Adipocyte (in vitro differentiated cells): ENCODE measurements around the gene CRYM.
"Not testable (repeated sequence)": the region's sequence is repeated elsewhere in the genome, so short reads cannot be mapped to it uniquely, and the experiment has no call there.

Source experiments
- DNase-seq: peaks from one replicate; pipeline ENCODE4 v3.0.0-alpha.2; 2015; ENCODE audit warnings: low read depth
- H3K27me3 ChIP-seq: replicated peaks from 2 replicates; pipeline ENCODE4 v1.7.0; 2013; ENCODE audit warnings: mild to moderate bottlenecking, low read length, moderate library complexity; ENCODE audit not compliant: control insufficient read depth, insufficient read depth
- H3K36me3 ChIP-seq: 2 replicates; pipeline ENCODE4 v1.7.0; 2013; ENCODE audit warnings: low read length, mild to moderate bottlenecking, moderate library complexity; ENCODE audit not compliant: control insufficient read depth, insufficient read depth, severe bottlenecking
- H3K4me1 ChIP-seq: 2 replicates; pipeline ENCODE4 v1.7.0; 2013; ENCODE audit warnings: mild to moderate bottlenecking, low read length, moderate library complexity; ENCODE audit not compliant: control insufficient read depth, insufficient read depth
- H3K4me3 ChIP-seq: 2 replicates; pipeline ENCODE4 v1.7.0; 2013; ENCODE audit warnings: mild to moderate bottlenecking, low read length, moderate library complexity
- H3K9ac ChIP-seq: 2 replicates; pipeline ENCODE4 v1.7.0; 2013; ENCODE audit warnings: mild to moderate bottlenecking, low read length, moderate library complexity
- H3K9me3 ChIP-seq: 2 replicates; pipeline ENCODE4 v1.7.0; 2013; ENCODE audit warnings: mild to moderate bottlenecking, low read length, moderate library complexity; ENCODE audit not compliant: control insufficient read depth

Gene CRYM

DNA sequence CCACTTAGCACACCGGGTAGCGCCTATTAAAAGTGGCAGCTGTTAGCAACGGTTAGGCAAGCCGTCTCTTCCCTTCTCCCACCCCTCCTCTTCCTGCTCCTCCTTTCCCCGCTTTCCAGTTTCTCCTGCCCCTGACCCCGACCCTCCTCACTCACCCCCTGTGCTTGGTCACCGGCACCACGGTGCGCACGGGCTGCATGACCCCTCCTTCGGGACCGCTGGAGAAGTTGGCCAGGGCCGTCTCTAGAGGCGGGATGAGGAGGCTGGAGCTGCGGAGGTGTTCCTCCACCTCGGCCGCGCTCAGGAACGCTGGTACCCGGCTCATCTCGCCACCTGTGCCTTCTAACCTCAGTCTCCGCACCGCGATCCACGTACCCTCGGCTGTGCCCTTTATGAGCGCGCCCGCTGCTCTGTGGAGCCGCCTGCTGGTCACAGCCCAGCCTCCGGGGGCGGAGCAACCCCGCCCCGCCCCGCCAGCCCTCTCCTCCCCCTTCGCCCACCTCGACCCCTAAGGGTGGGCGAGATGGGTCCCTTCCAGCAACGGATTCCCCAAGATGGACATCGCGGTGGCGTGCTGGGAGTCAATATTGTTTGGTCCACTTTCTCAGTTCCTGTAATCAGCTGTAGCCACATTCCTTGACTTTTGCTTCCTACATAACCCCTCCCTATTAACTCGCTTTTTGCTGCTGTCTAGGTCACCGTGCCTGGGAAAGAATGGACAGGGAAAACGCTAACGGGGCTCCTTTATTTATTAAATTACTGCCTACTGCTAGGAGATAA, at the start of gene CRYM:
TSS of gene CRYM (minus strand) at position 364 of the 780 bp plus-strand sequence. CDS start at position 325, 39 bp downstream.
- no peaks in the 10 kb centered on the region for H3K9me3 ChIP-seq
- peak within 1 kb of the TSS; percentile 53 for H3K9ac ChIP-seq
- H3K4me3 ChIP-seq = peak within 1 kb of the TSS; percentile 78
- H3K4me1 ChIP-seq = peaks cover 5% of the 10 kb centered on the region
- no peaks in the 10 kb centered on the region for H3K36me3 ChIP-seq
- H3K27me3 ChIP-seq = peaks cover 25% of the 10 kb centered on the region
- peak; percentile 81 for DNase-seq

DNA sequence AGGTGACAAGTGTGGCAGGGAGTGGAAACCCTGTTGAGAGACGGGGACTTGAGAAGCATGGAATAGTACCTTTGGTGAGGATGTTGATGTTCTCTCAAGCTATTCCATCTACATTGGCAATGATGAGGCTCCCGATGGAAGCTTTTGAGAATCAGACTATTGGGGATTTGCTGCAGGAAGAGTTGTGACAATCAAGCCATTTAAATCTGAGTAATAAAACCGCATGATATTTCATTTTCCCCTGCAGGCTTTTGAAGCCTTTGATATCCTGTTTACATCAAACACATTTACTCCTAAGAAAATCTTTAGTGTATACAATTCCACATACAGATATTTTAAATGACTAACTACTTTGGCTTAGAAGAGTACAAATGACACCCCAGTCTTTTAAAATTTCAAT, 49.0 kb upstream of the CRYM start:
- H3K9me3 ChIP-seq = no peaks in the 10 kb centered on the region
- H3K36me3 ChIP-seq = no peaks in the 10 kb centered on the region
- no peaks in the 10 kb centered on the region for H3K27me3 ChIP-seq
- no peak overlapping the region for H3K9ac ChIP-seq
- DNase-seq = no peak
- H3K4me1 ChIP-seq = no peaks in the 10 kb centered on the region
- no peak overlapping the region for H3K4me3 ChIP-seq

- H3K4me1 ChIP-seq = no peaks in the 10 kb centered on the region
- H3K9ac ChIP-seq = no peak overlapping the region
- no peaks in the 10 kb centered on the region for H3K9me3 ChIP-seq
- DNase-seq = no peak
- no peaks in the 10 kb centered on the region for H3K27me3 ChIP-seq
- no peak overlapping the region for H3K4me3 ChIP-seq
- no peaks in the 10 kb centered on the region for H3K36me3 ChIP-seq
These were observed 48.4 kb upstream of the CRYM start for GRCh38 chr16:21326459-21326858.

GRCh38 chr16:21324267-21324666, 46.2 kb upstream of the CRYM start:
- Histone ChIP-seq H3K9ac (no peak overlapping the region), H3K4me3 (no peak overlapping the region), H3K36me3 (no peaks in the 10 kb centered on the region), H3K27me3 (no peaks in the 10 kb centered on the region), H3K9me3 (no peaks in the 10 kb centered on the region), H3K4me1 (no peaks in the 10 kb centered on the region)
- no peak for DNase-seq

DNA sequence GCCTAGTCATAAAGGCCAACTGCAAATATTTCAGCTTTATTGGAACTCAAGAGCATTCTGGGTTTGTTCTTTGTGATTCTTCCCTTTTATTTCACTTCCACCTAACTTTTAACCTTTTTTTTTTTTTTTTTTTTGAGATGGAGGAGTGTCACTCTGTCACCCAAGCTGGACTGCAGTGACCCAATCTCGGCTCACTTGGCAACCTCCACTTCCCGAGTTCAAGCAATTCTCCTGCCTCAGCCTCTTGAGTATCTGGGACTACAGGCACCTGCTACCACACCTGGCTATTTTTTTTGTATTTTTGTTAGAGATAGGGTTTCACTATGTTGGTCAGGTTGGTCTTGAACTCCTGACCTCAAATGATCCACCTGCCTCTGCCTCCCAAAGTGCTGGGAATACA, 44.2 kb upstream of the CRYM start:
- H3K9ac ChIP-seq, H3K4me3 ChIP-seq, H3K9me3 ChIP-seq, H3K27me3 ChIP-seq, DNase-seq, H3K4me1 ChIP-seq, H3K36me3 ChIP-seq: not testable (repeated sequence)

DNA sequence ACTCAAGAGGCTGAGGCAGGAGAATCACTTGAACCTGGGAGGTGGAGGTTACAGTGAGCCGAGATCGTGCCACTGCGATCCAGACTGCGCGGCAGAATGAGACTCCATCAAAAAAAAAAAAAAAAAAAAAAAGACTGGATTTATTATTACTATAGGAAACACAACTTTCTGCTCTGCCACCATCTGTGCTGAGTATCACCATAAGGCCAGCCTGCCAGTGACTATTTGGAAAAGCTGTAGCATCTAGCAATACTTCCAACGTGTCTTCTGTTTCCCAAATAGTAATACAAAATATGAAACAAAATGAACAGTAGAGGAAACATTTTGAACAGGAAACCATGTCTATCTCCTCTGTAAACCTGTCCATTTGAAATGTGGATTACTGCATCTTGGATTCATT, 43.6 kb upstream of the CRYM start:
- Histone ChIP-seq H3K9me3 (no peaks in the 10 kb centered on the region), H3K36me3 (peaks cover 5% of the 10 kb centered on the region), H3K4me1 (no peaks in the 10 kb centered on the region), H3K4me3 (no peak overlapping the region), H3K27me3 (no peaks in the 10 kb centered on the region), H3K9ac (no peak overlapping the region)
- no peak for DNase-seq

DNA sequence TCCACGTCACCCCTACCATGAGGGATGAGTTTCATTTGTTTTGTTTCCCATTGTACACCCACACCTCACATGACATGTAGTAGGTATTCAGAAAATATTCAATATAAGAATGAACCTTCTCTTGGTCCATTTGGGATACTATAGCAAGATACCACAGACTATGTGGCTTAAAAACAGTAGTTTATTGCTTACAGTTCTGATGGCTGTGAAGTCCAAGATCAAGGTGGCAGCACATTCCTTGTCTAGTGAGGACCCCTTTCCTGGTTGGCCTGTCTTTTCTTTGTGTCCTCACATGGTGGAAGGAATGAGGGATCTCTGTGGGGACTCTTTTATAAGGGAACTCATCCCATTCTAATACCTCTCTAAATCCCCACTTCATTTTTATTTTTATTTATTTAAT, 36.2 kb upstream of the CRYM start:
- no peaks in the 10 kb centered on the region for H3K27me3 ChIP-seq
- H3K4me3 ChIP-seq = no peak overlapping the region
- H3K9ac ChIP-seq = no peak overlapping the region
- H3K36me3 ChIP-seq = peaks cover 5% of the 10 kb centered on the region
- no peak for DNase-seq
- H3K9me3 ChIP-seq = no peaks in the 10 kb centered on the region
- H3K4me1 ChIP-seq = no peaks in the 10 kb centered on the region

- H3K4me1 ChIP-seq, H3K27me3 ChIP-seq, H3K4me3 ChIP-seq, H3K36me3 ChIP-seq, H3K9me3 ChIP-seq, H3K9ac ChIP-seq, DNase-seq: not testable (repeated sequence)
These were observed 34.8 kb upstream of the CRYM start for GRCh38 chr16:21312863-21313372.

- H3K4me3 ChIP-seq, H3K27me3 ChIP-seq, DNase-seq, H3K9me3 ChIP-seq, H3K9ac ChIP-seq, H3K4me1 ChIP-seq, H3K36me3 ChIP-seq: not testable (repeated sequence)
These were observed 34.0 kb upstream of the CRYM start for GRCh38 chr16:21312046-21312445.

DNA sequence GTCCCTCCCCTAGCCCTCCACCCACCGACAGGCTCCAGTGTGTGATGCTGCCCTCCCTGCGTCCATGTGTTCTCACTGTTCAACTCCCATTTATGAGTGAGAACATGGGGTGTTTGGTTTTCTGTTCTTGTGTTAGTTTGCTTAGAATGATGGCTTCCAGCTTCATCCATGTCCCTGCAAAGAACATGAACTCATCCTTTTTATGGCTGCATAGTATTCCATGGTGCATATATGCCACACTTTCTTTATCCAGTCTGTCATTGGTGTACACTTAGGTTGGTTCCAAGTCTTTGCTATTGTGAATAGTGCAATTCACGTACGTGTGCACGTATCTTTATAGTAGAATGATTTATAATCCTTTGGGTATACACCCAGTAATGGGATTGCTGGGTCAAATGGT, 28.6 kb upstream of the CRYM start:
- H3K4me1 ChIP-seq = peaks cover 18% of the 10 kb centered on the region
- not testable (repeated sequence) for H3K4me3 ChIP-seq, DNase-seq, H3K36me3 ChIP-seq, H3K9ac ChIP-seq, H3K27me3 ChIP-seq, H3K9me3 ChIP-seq

GRCh38 chr16:21302898-21303528, 24.9 kb upstream of the CRYM start:
- Histone ChIP-seq H3K4me1 (peaks cover 24% of the 10 kb centered on the region), H3K9ac (peak overlapping the region; percentile 84), H3K9me3 (no peaks in the 10 kb centered on the region), H3K4me3 (peak overlapping the region; percentile 95), H3K36me3 (no peaks in the 10 kb centered on the region), H3K27me3 (no peaks in the 10 kb centered on the region)
- peak; percentile 66 for DNase-seq
